SKM-1 treated with dmso at 0.1 percent for 144 hours (cell line): ENCODE data around the gene PDE4D.

Experiments
- DNase-seq: peaks from one replicate; lab custom pipeline; 2025; ENCODE audit not compliant: unreplicated experiment; lab: John Stamatoyannopoulos, UW

Gene PDE4D

DNA sequence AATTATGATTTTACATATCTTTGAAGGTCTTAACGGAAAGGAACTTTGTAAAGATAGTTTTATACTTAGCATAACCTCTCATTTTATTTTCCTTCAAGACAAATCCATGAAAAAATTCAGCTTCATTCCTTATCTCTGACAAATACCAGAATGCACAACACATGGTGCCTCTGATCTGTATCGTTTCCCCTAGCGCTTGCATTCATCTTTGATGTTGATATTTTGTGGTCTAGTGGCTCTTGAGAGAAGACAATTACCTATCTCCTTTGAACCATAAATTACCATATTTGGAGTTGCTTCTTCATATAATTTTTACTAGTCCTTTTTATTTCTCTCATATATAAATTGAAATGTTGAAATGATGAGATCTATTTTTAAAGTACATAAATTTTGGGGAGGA lies 551.3 kb downstream of the PDE4D start:
- no peak for DNase-seq

GRCh38 chr5:59341760-59342159 lies 551.8 kb downstream of the PDE4D start:
- no peak for DNase-seq

DNA sequence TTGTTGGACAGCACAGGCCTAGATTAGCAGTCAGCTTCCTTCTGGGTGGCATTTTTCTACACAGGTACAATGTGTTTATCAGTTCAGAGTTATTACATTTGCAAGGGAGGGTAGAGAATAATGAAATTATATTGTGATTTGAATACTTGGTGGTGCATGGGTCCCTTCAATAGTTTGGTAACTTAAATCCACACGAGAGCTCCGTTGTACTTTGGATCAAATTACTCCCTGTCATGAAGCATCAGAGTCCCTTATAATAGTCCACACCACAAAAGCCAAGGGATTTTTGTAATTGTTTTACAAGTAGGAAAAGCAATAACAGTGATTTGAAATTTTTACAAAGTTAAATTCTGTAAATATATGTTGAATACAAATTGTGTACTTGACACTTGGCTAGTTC lies 552.4 kb downstream of the PDE4D start:
- DNase-seq = no peak

DNA sequence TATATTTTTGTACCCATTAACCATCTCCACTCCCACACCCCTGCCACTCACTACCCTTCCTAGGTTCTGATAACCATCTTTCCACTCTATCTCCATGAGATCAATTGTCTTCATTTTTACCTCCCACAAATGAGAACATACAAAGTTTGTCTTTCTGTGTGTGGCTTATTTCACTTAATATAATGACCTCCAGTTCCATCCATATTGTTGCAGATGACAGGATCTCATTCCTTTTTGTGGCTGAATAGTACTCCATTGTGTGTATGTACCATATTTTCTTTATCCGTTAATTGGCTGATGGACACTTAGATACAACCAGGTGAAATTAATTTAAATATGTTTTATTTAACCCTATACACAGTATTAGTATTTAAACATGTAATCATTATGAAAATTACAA lies 552.9 kb downstream of the PDE4D start:
- DNase-seq = no peak

GRCh38 chr5:59337240-59337639 lies 556.3 kb downstream of the PDE4D start:
- no peak for DNase-seq

GRCh38 chr5:59335544-59335943 lies 558.0 kb downstream of the PDE4D start:
- no peak for DNase-seq

- DNase-seq = no peak
Observed at GRCh38 chr5:59333416-59333815, 560.1 kb downstream of the PDE4D start.

DNA sequence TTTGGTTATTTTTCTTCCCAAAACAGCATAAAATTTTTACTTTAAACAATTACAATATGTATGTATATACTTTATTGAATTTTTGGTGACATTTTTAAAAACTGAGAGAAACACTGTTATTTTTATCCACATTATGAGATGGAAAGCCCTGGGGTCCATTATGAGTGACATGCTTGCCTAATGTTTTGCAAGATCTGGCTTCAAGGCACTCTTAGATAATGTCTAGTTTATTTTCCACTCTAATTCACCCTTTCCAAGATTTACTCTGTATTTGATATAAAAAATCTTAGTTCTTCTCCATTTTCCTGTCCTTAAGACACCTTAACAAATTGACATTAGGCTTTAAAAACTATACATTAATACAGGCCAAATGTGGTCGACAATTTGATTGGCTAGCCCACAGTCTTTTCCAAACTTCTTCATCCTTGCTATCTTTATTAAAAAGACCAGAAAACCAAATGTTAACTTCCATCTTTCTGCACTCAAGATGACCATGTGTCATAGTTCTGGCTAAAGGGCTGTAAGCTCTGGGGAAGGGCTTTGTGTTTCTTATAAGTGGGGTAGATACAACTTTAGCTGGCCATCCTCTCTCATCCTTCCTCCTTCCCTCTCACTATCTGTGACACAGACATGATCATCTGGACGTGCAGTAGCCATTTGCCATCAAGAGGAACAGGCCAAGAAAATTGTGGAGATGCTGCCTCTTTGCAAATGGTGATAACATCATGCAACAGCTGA lies 561.1 kb downstream of the PDE4D start:
- no peak for DNase-seq

GRCh38 chr5:59330680-59331079 lies 562.8 kb downstream of the PDE4D start:
- no peak for DNase-seq

GRCh38 chr5:59328709-59329296 lies 564.7 kb downstream of the PDE4D start:
- DNase-seq = no peak

GRCh38 chr5:59327191-59327980 lies 566.1 kb downstream of the PDE4D start:
- no peak for DNase-seq

GRCh38 chr5:59326596-59326995 lies 566.9 kb downstream of the PDE4D start:
- DNase-seq = no peak

GRCh38 chr5:59325070-59325469 lies 568.5 kb downstream of the PDE4D start:
- no peak for DNase-seq

- no peak for DNase-seq
Observed at GRCh38 chr5:59322894-59323293, 570.6 kb downstream of the PDE4D start.

- DNase-seq = no peak
Observed at GRCh38 chr5:59322058-59322457, 571.5 kb downstream of the PDE4D start.

DNA sequence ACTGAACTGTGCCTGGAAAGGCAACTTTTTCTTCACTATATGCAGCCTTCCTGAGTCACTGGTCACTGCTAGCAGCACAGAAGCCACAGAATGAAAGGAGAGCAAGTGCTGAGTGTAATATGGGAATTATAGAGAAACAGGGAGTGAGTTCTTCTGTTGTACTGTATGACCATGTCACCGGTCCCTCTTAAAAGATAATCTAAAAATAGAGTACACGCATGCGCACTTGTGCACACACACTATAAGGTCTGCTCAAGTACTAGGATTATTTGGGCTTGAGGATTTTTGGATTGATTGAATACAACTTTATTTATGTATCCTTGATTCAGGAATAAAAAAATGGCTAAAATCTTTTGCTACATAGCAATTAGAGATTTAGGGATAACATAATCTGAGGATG lies 571.9 kb downstream of the PDE4D start:
- DNase-seq = no peak

DNA sequence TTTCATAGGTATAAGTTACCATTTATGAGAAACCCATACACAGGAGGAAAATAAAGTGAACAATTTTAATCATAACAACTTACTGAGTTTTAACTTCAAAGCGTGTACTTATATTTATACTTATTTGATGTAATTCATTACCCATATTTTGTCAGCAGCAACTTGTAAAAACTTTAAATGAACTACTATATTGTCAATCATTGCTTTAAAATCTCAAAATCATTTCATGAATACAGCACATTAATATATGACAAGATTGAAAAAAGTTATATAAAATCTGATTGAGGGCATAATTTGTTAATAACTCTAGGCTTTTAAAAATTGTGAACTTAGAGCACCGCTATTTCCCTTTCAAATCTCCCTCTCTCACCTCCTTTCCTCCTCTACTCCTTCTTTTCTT lies 573.1 kb downstream of the PDE4D start:
- no peak for DNase-seq

GRCh38 chr5:59319250-59319649 lies 574.3 kb downstream of the PDE4D start:
- no peak for DNase-seq

- no peak for DNase-seq
Observed at GRCh38 chr5:59317774-59318205, 575.7 kb downstream of the PDE4D start.

DNA sequence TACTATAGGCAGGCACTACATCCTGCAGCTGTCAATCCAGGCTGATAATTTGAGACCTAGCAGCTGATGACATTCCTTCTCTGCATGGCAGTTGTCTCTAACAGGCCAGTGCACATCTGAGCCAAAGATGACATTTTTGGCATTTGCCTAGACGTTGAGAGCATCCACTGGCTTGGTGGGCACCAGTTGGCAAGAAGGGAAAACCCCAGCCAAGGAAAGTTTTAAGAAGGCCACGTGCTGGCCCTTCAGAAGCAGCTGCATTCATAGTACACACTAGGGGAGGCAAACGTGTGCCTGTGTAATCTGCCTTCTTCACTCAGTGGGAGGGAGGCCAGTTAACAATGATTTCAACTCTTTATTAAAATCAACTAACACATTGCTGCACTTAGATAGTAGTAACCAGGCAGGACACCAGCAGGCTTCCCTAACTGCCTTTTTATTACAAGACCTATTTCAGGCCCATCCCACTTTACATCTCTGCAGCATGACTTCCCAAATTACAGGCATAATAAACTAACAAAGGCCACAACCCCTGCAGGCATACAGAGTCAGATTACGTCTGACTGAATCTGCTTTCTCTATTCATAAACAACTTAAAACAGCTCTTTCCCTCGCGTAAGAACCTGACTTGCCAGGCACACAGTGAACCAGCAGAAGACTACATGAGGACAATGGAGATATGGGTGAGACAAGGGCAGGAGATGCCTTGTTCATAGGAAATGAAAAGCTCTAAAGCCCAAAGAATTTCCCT lies 576.3 kb downstream of the PDE4D start:
- DNase-seq = no peak

GRCh38 chr5:59312223-59312622 lies 581.3 kb downstream of the PDE4D start:
- DNase-seq = no peak
